A549 treated with AZD9567 at 1 μM for 4 hours (cell line): ENCODE data around the gene PROCA1. TPM values are rescaled to one million over a fixed set of nuclear protein-coding genes. Genes with fewer than 3 reads are reported as not detected.

Experiments
- total RNA-seq: library from RNA; stranded (reverse); fragments of 200-300 nt; extraction: Qiagen RNA extraction; gene quantifications from 5 replicates; pipeline ENCODE4 v1.2.3, GENCODE V29; 2022; ENCODE audit not compliant: insufficient read depth

Gene PROCA1
- 1.2 to 1.7 TPM (median 1.5 TPM) in 4 of 5 replicates, not detected in the other for total RNA-seq

GRCh38 chr17:28711723-28712031 is at the start of gene PROCA1:
PROCA1 (minus strand) TSS chr17:28711888; CDS start chr17:28711660, 228 bp downstream.

DNA sequence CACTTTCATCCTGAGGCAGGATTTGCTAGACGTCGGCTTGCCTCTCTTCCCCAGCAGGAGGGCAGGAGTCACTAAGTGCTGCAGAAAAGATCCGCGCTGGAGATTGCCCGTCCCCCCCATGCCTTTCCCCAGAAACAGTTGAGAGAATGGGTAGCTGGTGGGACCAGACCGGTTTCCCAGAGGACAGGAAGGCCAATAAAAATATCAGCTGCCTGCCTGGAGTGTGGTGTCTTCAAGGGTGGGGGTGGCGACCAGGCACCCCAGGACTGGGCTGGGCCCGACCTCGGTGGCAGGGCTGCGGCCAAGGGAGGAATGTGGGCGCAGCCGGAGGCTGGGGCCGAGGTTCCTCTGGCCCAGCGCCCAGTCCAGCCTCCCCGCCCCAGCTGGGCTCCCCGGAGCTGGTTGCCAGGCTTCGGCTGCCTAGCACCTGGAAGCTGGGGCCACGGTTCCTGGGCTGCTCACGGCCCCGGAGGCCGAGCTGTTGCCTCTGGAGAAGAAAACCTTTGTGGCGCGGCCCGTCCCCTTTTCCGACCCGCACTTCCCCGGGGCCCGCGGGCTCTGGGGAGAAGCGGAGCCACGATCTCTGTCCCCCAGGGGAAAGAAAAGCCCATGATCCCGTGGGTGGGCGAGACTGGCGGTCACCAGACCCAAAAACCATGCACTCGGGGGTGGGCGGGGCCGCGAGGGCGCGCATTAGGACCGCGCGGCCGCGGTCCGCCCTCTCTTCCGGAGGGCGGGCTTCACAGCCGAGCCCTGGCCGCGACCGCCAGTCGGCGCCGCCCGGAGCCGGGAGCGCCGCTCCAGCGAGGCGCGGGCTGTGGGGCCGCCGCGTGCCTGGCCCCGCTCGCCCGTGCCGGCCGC is 31.8 kb upstream of the PROCA1 start, which contains the start of gene TRAF4:
Gene TRAF4, plus strand, starts transcription at position 769 of the 861 bp plus-strand sequence. CDS start 102 bp downstream, outside the sequence.

GRCh38 chr17:28728364-28729200 is 16.9 kb upstream of the PROCA1 start, which contains the start of gene NEK8:
NEK8 (plus strand) TSS chr17:28728788; CDS start chr17:28728814, 26 bp downstream.

DNA sequence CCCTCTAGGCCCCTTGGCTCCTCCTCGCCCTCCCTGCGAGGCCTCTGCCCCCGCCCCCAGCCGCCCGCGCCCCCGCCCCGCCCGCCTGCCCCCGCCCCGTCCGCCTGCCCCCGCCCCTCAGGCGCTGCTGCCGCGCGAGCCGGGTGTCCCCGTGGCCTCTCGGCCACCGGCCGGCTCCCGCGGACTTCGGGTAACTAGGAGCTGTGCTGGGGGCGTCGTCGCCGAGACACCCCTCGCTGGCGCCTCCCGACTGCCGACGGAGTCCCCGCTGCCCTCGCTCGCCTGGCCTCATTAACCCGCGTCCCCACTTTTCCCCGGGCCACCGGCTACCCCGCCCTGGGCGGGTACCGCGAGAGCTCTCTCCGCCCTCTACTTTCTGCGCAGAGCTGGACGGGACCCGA is 14.5 kb upstream of the PROCA1 start, which contains the start of gene TLCD1:
Gene TLCD1, minus strand, starts transcription at position 8 of the 401 bp plus-strand sequence. CDS start 136 bp downstream, outside the sequence.

GRCh38 chr17:28717578-28718332 is 6.1 kb upstream of the PROCA1 start, which contains the start of gene RAB34:
RAB34 (minus strand) TSS chr17:28717868; CDS start chr17:28717266, 602 bp downstream.

DNA sequence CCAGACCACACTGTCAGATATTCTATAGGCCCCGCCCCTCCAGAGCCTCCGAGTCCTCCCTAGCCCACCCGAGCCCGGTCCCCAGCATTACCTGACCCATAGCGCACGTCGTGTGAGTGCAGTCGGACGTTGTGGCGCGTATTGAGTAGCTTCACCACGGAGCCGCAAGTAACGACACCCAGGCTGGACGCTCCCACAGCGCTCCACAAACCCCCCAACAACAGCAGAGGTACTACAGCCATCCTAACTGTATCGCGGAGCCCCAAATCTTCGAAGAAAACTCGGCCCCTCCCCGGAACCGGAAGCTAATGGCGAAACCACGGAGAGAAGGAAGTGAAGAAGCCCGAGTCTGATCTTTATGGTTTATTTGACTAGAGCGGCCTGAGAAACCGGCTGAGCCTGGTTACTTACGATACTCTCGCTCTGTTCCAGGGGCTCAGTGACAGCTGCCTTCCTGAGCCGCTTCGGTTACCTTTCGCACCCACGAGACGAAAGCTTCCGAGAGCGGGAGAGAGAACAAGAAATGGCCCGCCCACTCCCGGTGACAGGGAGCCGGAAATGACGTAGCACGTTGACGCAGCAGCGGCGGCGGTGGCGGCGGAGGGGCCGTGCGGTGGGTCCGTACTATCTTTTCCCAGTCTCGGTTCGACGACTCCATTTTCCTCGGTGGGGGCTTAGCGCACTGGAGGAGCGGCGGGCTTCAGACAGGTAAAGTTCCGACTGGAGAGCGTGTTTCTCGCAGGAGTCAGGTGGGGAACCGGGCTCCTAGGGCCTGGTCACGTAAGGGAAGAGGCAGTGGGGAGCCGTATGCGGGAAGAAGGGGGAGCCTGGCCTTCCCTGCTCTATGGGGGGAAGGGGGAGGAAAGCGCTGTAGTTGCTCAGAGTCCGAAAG is 49.8 kb downstream of the PROCA1 start, which contains the start of the genes SDF2 and SUPT6H:
Gene SDF2, minus strand, starts transcription at position 272 of the 892 bp plus-strand sequence. Its CDS starts 30 bp downstream, at position 242.
Gene SUPT6H, plus strand, starts transcription at position 571 of the 892 bp plus-strand sequence. CDS start 11,197 bp downstream, outside the sequence.

Other genes starting within 250 kb of the PROCA1 start
- 0.05 to 0.14 TPM (median 0.09 TPM) in 4 of 5 replicates, not detected in the other for gene SLC13A2, start 238.2 kb downstream of the PROCA1 start, total RNA-seq
- gene FOXN1, start 205.5 kb downstream of the PROCA1 start, total RNA-seq, result 0.03 TPM in 1 of 5 replicates, not detected in the others
- 27.2 to 39.1 TPM (median 33.2 TPM) in 5 replicates for gene UNC119, start 159.3 kb downstream of the PROCA1 start, total RNA-seq
- gene PIGS, start 140.4 kb downstream of the PROCA1 start, total RNA-seq, result 46.8 to 62.9 TPM (median 60.3 TPM) in 5 replicates
- 2.1 to 2.7 TPM (median 2.5 TPM) in 5 replicates for gene ALDOC, start 135.0 kb downstream of the PROCA1 start, total RNA-seq
- 69.9 to 80.7 TPM (median 71.9 TPM) in 5 replicates for gene SPAG5, start 112.9 kb downstream of the PROCA1 start, total RNA-seq
- 1.1 to 4.9 TPM (median 4.1 TPM) in 5 replicates for gene RSKR, start 97.7 kb downstream of the PROCA1 start, total RNA-seq
- gene BLTP2, start 66.7 kb downstream of the PROCA1 start, total RNA-seq, result 46.5 to 62.0 TPM (median 59.7 TPM) in 5 replicates
- gene SDF2, start 50.0 kb downstream of the PROCA1 start, total RNA-seq, result 83.7 to 94.3 TPM (median 89.3 TPM) in 5 replicates
- gene SUPT6H, start 49.7 kb downstream of the PROCA1 start, total RNA-seq, result 66.6 to 77.0 TPM (median 73.8 TPM) in 5 replicates
- 212 to 240 TPM (median 228 TPM) in 5 replicates for gene RAB34, start 6.0 kb upstream of the PROCA1 start, total RNA-seq
- 2,109 to 2,400 TPM (median 2,196 TPM) in 5 replicates for gene RPL23A, start 8.1 kb upstream of the PROCA1 start, total RNA-seq
- 23.6 to 50.7 TPM (median 44.7 TPM) in 5 replicates for gene TLCD1, start 14.3 kb upstream of the PROCA1 start, total RNA-seq
- 4.0 to 4.9 TPM (median 4.6 TPM) in 5 replicates for gene NEK8, start 16.9 kb upstream of the PROCA1 start, total RNA-seq
- 40.7 to 94.4 TPM (median 89.2 TPM) in 5 replicates for gene TRAF4, start 32.1 kb upstream of the PROCA1 start, total RNA-seq
- 33.2 to 37.0 TPM (median 33.6 TPM) in 5 replicates for gene FAM222B, start 130.9 kb upstream of the PROCA1 start, total RNA-seq
- 81.5 to 89.7 TPM (median 85.7 TPM) in 5 replicates for gene ERAL1, start 143.1 kb upstream of the PROCA1 start, total RNA-seq
- gene FLOT2, start 185.8 kb upstream of the PROCA1 start, total RNA-seq, result 79.9 to 87.3 TPM (median 83.6 TPM) in 5 replicates
- 6.2 to 6.8 TPM (median 6.3 TPM) in 4 of 5 replicates, not detected in the other for gene DHRS13, start 191.2 kb upstream of the PROCA1 start, total RNA-seq
- 30.5 to 32.4 TPM (median 31.5 TPM) in 5 replicates for gene PHF12, start 239.6 kb upstream of the PROCA1 start, total RNA-seq